Smooth muscle cell of the brain vasculature (primary cell): Measurements from ENCODE around the gene ZNF692.
"Not testable (repeated sequence)": the region's sequence is repeated elsewhere in the genome, so short reads cannot be mapped to it uniquely, and the experiment has no call there.

Experiments
- DNase-seq: peaks from one replicate; pipeline ENCODE4 v3.0.0-alpha.2; 2012; ENCODE audit warnings: low read depth, low spot score

The ZNF692 gene

DNA sequence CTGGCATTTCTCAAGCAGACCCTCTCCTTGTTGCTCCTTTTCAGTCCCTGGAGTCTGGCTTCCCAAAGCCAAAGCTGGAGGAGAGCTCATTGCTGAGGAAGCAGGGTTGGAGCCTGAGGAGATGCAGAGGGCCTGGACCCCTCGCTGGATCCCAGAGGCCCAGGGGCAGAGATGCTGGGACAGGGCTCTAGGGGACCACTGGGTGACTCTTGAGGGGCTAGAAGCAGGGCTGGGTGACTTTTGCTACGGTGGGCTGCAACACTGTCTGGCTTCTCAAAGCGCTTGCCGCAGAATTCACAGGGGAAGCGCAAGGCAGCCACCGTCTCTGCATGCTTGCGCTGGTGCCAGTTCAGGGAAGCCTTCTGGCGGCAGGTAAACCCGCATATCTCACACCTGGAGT, 8.8 kb downstream of the ZNF692 start:
- no peak for DNase-seq

- no peak for DNase-seq
These were observed 9.2 kb downstream of the ZNF692 start for GRCh38 chr1:248849637-248850036.

GRCh38 chr1:248849152-248849551, 9.7 kb downstream of the ZNF692 start:
- DNase-seq: no peak

DNA sequence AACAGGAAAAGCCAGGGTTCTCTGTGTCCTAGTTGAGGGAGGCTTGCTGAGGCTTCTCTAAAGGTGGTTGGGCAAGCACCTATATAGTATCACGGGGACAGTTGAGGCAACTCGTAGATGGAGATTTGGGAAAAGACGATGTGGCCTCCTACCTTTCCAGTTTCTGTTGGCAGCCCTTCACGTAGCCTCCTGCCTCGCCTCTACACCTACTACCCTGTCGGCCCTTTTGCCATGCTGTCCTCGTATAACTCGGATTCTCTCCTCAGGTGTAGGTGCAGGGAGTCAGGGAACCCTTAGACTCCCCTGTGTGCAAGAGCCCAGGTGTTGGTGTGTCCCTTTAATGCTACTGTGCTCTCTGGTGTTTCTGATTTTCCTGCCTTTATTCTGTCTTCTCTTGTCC, 10.3 kb downstream of the ZNF692 start:
- DNase-seq: no peak

GRCh38 chr1:248847956-248848561, 10.8 kb downstream of the ZNF692 start:
- no peak for DNase-seq

- DNase-seq: no peak
These were observed 11.5 kb downstream of the ZNF692 start for GRCh38 chr1:248847181-248847955.

DNA sequence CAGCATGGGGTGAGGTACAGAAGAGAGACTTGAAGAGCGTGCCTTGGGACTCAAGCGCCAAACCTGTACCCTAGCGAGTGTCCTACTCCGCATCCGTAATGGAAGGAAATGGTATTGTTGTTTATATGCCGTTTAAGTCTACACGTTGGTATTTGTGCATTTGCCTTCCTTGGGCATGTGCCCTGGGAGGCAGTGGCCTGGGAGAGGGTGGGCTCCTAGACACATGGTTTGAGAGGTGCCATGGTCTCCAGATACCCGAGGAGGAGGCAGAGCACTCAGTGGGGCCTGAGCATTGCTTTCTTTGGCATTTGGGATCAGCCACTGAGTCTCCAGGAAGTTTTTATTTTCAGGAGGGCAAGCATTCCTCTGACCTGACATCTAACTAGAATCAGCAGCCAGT, 14.4 kb downstream of the ZNF692 start:
- DNase-seq: no peak

DNA sequence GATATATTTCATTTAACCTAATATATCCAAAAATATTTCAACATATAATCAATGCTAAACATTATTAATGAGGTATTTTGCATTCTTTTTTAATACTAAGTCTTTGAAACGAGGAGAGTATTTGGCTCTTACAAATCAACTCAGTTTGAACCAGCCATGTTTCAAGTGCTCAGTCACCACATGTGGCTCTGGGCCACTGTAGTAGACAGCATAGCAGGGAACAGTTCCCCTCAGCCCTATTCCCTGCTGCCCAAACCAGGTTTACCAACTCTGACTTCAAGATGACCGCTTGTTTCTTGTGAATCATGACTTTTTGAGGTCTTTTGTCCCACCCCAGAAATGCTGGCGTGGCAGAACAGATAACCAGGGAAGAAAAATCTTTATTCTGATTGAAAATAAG, 15.2 kb downstream of the ZNF692 start:
- DNase-seq: no peak

DNA sequence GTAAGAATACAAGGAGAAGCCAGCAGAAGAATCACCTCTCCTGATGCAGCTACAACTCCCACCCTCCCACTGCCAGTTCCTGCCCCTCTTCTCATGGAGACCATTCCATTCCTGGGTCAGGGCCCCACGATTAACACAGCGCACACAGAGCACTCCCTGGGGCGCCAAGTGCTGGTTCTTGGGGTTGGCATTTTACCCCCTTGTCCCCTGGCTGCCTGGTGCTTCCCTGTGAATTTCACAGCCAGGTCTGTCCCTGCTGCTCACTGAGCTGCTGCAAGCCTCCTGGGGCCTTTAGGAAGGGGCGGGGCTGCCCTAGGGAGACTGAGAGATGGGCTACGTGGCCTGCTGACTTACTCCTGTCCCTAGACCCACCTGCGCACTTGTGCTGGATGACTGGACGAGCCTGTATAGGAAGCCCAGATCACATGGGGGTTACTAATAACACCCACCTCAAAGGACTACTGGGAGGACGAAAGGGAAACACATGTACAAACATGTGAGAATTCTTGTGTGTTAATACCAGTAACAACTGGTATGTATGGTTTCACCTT, 16.0 kb downstream of the ZNF692 start:
- no peak for DNase-seq

GRCh38 chr1:248841702-248842395, 17.0 kb downstream of the ZNF692 start:
- no peak for DNase-seq

- DNase-seq: no peak
These were observed 17.9 kb downstream of the ZNF692 start for GRCh38 chr1:248840946-248841345.

DNA sequence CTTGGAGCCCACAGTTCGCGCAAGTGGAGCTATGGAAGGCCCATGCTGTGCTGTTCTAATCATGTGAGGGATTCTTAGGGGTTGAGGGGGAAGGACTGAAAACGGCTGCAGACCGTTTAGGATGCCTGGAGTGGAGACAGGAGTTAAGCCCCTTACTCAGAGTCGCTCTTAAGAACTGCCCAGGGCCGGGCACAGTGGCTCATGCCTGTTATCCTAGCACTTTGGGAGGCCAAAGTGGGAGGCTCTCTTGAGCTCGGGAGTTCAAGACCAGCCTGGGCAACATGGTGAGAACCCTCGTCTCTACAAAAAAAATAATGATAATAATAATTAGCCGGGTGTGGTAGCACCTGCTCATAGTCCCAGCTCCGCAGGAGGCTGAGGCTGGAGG, 19.7 kb downstream of the ZNF692 start:
- no peak for DNase-seq

GRCh38 chr1:248838357-248839167, 20.3 kb downstream of the ZNF692 start:
- peak; percentile 46 for DNase-seq

GRCh38 chr1:248837781-248838356, 21.0 kb downstream of the ZNF692 start, which contains the start of gene ZNF672:
ZNF672 (plus strand) TSS chr1:248838224; CDS start chr1:248847275, 9,051 bp downstream.
- peak; percentile 95 for DNase-seq

GRCh38 chr1:248837045-248837780, 21.7 kb downstream of the ZNF692 start:
- no peak for DNase-seq

GRCh38 chr1:248834343-248834940, 24.4 kb downstream of the ZNF692 start:
- DNase-seq: no peak

- no peak for DNase-seq
These were observed 27.0 kb downstream of the ZNF692 start for GRCh38 chr1:248831842-248832241.

DNA sequence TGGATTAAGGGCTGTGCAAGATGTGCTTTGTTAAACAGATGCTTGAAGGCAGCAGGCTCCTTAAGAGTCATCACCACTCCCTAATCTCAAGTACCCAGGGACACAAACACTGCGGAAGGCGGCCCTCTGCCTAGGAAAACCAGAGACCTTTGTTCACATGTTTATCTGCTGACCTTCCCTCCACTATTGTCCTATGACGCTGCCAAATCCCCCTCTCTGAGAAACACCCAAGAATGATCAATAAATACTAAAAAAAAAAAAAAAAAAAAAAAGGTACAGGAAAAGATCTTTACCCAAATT, 28.2 kb downstream of the ZNF692 start:
- not testable (repeated sequence) for DNase-seq

- DNase-seq: no peak
These were observed 30.0 kb downstream of the ZNF692 start for GRCh38 chr1:248828845-248829244.
